Measurements from ENCODE around the gene GHDC. TPM values are rescaled to one million over a fixed set of nuclear protein-coding genes. Genes with fewer than 3 reads are reported as not detected.

Gene GHDC
- total and polyA plus RNA-seq, 2 of the 8 experiments (the other 6 are each of a cell fraction or from before 2014, with no cell fraction given): 7.4 to 8.1 TPM

GRCh38 chr17:42243493-42243982 lies 49.2 kb upstream of the GHDC start:
- no peak overlapping the region for H3K9ac ChIP-seq (replicated peaks in 1 of 4; ENCODE audit: extremely low read depth in 1 of 4, low read depth in 3 of 4, low read length in 3 of 4)
- H3K79me2 ChIP-seq (ENCODE audit: control insufficient read depth in 1 of 2, insufficient read depth in 2 of 2, low read length in 2 of 2): peaks cover 0 to 43% of the 10 kb centered on the region in 2 experiments; a peak in 2 of 4 replicates
- no peak for FAIRE-seq
- H3K14ac ChIP-seq (ENCODE audit: insufficient read length): no peak overlapping the region
- H3K79me1 ChIP-seq (ENCODE audit: low read depth, low read length): peaks cover 5% of the 10 kb centered on the region
- no peak overlapping the region for H2BK20ac ChIP-seq (ENCODE audit: low read length)
- no peak overlapping the region for H2BK12ac ChIP-seq (ENCODE audit: low read depth, low read length)
- H4K20me1 ChIP-seq (replicated peaks in 1 of 2; ENCODE audit: control insufficient read depth in 1 of 2, insufficient read depth in 2 of 2, low read length in 2 of 2): no peaks in the 10 kb centered on the region
- H2BK5ac ChIP-seq (ENCODE audit: low read depth, low read length): no peak overlapping the region
- no peak overlapping the region for H4K8ac ChIP-seq (ENCODE audit: extremely low read depth, insufficient read depth, low read length)
- no peak overlapping the region for H2AK5ac ChIP-seq (ENCODE audit: low read depth, low read length)
- peaks cover 2% of the 10 kb centered on the region; the same call in 1 of the 2 replicates for H3K23me2 ChIP-seq (ENCODE audit: low read depth, low read length)
- H3K4me3 ChIP-seq (ENCODE audit: extremely low read depth in 1 of 4, insufficient read depth in 2 of 4, low read depth in 3 of 4, low read length in 4 of 4): no peak overlapping the region
- no peak overlapping the region for H3K4me2 ChIP-seq (ENCODE audit: insufficient read depth in 1 of 2, low read depth in 2 of 2, low read length in 2 of 2)
- no peak overlapping the region for H2BK120ac ChIP-seq (replicated peaks; ENCODE audit: low read depth, low read length)
- H2BK15ac ChIP-seq (ENCODE audit: low read length): no peak overlapping the region
- WGBS, 2 experiments (ENCODE audit: extremely low coverage in 1 of 2, insufficient coverage in 1 of 2, insufficient read length in 1 of 2, insufficient replicate concordance in 2 of 2, low coverage in 1 of 2, low lambda C conversion rate in 2 of 2, missing lambda C conversion rate in 1 of 2): 91% methylated on average over 5 of the region's 5 CpGs; no CpG with 5 or more reads in 1 of the 2 experiments
- H3K27me3 ChIP-seq (replicated peaks in 1 of 4; ENCODE audit: control insufficient read depth in 3 of 4, extremely low read depth in 1 of 4, insufficient read depth in 3 of 4, low read length in 3 of 4): no peaks in the 10 kb centered on the region
- H3K56ac ChIP-seq (replicated peaks; ENCODE audit: insufficient read length, low read depth, low read length): no peak overlapping the region
- H3K4ac ChIP-seq (replicated peaks; ENCODE audit: insufficient read length, low read depth, low read length): no peak overlapping the region
- no peak overlapping the region for H2AFZ ChIP-seq (ENCODE audit: low read length)
- no peaks in the 10 kb centered on the region for H3K36me3 ChIP-seq (ENCODE audit: control insufficient read depth in 2 of 4, insufficient read depth in 4 of 4, low read length in 3 of 4)
- H3K4me1 ChIP-seq (replicated peaks in 1 of 4; ENCODE audit: control insufficient read depth in 3 of 4, insufficient read depth in 4 of 4, low read length in 3 of 4): no peaks in the 10 kb centered on the region; a peak in 1 of 7 replicates
- CTCF ChIA-PET (ENCODE audit: partially characterized antibody): interaction anchor here (3.0 kb wide), 1 partner anchor 21 kb away, joined by 13 read pairs; no protein-coding TSS in a partner anchor
- POLR2A ChIA-PET (ENCODE audit: partially characterized antibody): interaction anchor here (1.1 kb wide), 1 partner anchor 9 kb away, joined by 3 read pairs; no protein-coding TSS in a partner anchor
- H3K9me3 ChIP-seq (ENCODE audit: insufficient read depth in 2 of 2, low read depth in 1 of 2, low read length in 1 of 2): no peaks in the 10 kb centered on the region
- no peak overlapping the region for H3K18ac ChIP-seq (ENCODE audit: extremely low read depth, low read length)
- H4K91ac ChIP-seq (replicated peaks; ENCODE audit: insufficient read length, low read length): no peak overlapping the region
- H3K23ac ChIP-seq (ENCODE audit: insufficient read length): no peak overlapping the region
- no peak overlapping the region for H4K5ac ChIP-seq (ENCODE audit: insufficient read length, low read depth, low read length)
- DNase-seq (ENCODE audit: low read depth in 1 of 2, low spot score in 2 of 2): no peak
- H3K27ac ChIP-seq (ENCODE audit: low read depth, low read length): no peak overlapping the region
- TF ChIP-seq ASH2L (IDR thresholded peaks at IDR 0.05; ENCODE audit: low read length) (no peak), BRCA1 (IDR thresholded peaks at IDR 0.05; ENCODE audit: low read depth, low read length) (no peak), SRF (IDR thresholded peaks at IDR 0.05; ENCODE audit: low read depth, low read length) (no peak), CHD1 (IDR thresholded peaks at IDR 0.05; ENCODE audit: low read depth, low read length) (no peak), ATF2 (IDR thresholded peaks at IDR 0.05; ENCODE audit: low read length) (no peak)
